ENCODE data around the gene SLK.

SLK gene

DNA sequence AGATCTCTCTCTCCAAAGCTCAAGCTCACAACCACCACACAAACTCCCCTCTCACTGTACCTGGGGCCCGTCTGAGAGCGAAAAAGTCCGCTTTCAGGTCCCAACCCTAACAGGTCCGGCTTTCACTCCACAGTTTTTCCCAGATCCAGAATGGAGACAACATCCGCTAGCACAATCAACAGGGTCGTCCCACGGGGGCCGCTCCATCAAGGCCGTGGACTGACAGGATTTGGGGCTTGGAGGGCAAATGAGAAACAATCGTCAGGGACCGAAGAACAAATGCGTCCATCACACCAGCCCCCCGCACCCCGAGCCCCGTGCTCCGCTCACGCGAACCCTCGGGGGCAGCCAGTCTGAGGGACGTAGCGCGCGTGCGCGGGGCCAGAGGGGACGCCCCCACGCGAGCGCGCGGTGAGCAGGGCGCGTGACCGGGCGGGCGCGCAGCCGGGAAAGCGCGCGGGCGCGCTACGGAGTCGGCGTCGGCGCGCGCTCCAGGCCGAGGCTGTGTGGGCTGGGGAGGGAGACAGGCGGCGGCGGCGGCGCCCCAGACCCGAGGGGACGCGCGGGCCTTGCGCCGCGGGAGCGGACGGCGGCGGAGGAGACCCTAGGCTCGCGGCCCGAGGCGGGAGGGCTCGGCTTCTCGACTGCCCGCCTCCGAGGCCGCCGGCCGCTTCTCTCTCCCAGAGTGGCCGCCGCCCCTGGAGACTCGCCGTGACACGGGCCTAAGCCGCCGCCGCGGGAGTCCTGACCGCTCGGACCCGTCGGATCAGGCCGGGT lies at the start of gene SLK:
SLK (plus strand) TSS at position 470 of the 777 bp plus-strand sequence. CDS start 606 bp downstream, outside the sequence.
- peak; percentile 50 for DNase-seq
- Histone ChIP-seq H3K4me3 (ENCODE audit: low read depth, low read length) (peak within 1 kb of the TSS; percentile 90), H3K36me3 (replicated peaks) (no peaks in the 10 kb centered on the region), H3K27ac (peak within 1 kb of the TSS; percentile 68), H3K27me3 (replicated peaks) (no peaks in the 10 kb centered on the region)
- in situ Hi-C loops (cut with HindIII; ENCODE audit: low pct_ligation_motif_present, low sequenced_read_pairs): no loop called here
- TF ChIP-seq, protein P1, sequence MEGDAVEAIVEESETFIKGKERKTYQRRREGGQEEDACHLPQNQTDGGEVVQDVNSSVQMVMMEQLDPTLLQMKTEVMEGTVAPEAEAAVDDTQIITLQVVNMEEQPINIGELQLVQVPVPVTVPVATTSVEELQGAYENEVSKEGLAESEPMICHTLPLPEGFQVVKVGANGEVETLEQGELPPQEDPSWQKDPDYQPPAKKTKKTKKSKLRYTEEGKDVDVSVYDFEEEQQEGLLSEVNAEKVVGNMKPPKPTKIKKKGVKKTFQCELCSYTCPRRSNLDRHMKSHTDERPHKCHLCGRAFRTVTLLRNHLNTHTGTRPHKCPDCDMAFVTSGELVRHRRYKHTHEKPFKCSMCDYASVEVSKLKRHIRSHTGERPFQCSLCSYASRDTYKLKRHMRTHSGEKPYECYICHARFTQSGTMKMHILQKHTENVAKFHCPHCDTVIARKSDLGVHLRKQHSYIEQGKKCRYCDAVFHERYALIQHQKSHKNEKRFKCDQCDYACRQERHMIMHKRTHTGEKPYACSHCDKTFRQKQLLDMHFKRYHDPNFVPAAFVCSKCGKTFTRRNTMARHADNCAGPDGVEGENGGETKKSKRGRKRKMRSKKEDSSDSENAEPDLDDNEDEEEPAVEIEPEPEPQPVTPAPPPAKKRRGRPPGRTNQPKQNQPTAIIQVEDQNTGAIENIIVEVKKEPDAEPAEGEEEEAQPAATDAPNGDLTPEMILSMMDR (IDR thresholded peaks at IDR 0.05; ENCODE audit: low read depth, low read length, missing control alignments): no peak

DNA sequence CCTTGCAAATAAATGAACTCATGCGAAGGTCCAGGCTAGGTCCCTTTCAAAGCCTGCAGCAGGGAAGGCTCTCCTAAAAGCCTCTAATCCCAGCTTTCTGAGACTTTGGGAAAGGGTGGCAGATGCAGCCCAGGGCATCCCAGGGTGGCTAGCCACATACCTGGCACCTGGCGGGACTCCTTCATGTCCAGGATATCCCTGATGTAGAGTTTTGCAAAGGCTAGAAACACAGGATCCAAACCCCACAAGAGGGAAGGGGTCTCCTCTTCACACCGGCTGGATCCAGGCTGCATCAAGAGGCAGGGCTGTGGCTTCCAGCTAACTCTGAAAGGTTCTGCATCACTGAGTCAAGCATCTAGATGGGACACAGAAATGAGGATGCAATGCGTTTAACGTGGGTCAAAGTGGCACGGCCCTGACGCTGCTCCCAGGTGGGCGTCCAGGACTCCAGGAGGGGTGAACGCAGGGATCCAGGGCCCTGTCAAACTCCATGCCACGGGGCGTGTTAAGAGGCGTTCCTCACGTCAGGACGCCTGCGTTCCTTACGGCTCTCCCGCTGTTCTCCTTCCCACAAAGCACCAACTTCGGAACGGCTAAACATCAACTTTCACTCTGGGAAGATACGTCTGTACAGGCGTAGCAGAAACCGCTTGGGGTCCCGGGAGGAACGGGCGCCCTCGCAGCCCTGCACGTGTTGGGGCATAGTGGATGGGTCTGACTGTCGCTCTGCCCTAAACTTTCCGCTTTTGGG lies 49.5 kb upstream of the SLK start:
- H3K27me3 ChIP-seq (replicated peaks): no peaks in the 10 kb centered on the region
- H3K36me3 ChIP-seq (replicated peaks): no peaks in the 10 kb centered on the region
- TF ChIP-seq, protein P1 (IDR thresholded peaks at IDR 0.05; ENCODE audit: low read depth, low read length, missing control alignments): no peak
- peak overlapping the region; percentile 79 for H3K4me3 ChIP-seq (ENCODE audit: low read depth, low read length)
- DNase-seq: peak; percentile 65
- in situ Hi-C loops (cut with HindIII; ENCODE audit: low pct_ligation_motif_present, low sequenced_read_pairs): no loop called here
- peak overlapping the region; percentile 94 for H3K27ac ChIP-seq

DNA sequence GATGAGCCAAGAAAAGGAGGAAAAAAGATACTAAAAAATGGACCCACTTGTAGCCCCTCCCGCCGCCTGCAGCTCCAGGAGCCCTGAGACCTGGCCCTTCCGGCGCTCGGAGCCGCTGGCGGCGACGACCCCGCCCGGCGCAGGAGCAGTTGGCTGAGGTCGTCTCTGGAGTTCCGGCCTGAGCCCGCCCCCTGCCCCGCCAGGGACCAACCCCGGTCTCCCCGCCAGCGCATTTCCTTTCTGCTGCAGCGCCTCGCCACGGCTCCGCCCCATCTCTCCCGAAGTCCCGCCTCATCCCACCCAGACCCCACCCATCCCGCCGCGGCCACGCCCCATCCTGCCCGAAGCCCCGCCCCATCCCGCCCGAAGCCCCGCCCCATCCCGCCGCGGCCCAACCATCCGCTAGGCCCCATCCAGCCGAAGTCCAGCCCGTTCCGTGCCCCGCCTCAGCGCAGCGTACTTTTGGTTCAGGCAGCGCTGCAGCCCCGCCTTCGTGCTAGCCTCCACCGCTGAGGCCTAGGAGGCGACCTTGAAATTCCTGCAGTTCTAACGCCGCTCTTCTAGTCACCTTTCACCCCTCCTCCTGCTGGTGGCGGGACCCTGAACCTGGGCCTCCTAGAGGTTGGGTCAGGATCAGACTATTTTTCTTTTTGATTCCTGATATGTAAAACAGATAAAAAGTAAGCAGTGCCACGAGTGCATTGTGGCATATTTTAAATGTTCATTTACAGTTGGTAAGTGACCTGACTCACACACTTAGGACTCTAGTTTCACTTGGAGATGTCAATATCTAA lies 48.7 kb upstream of the SLK start, which contains the start of gene STN1:
STN1 (minus strand) TSS at position 132 of the 794 bp plus-strand sequence. CDS start 590 bp downstream, outside the sequence.
- TF ChIP-seq, protein P1 (IDR thresholded peaks at IDR 0.05; ENCODE audit: low read depth, low read length, missing control alignments): peak; percentile 21
- H3K36me3 ChIP-seq (replicated peaks): no peaks in the 10 kb centered on the region
- DNase-seq: peak; percentile 96
- H3K27me3 ChIP-seq (replicated peaks): no peaks in the 10 kb centered on the region
- H3K27ac ChIP-seq: peak within 1 kb of the TSS; percentile 94
- in situ Hi-C loops (cut with HindIII; ENCODE audit: low pct_ligation_motif_present, low sequenced_read_pairs): no loop called here
- H3K4me3 ChIP-seq (ENCODE audit: low read depth, low read length): peak within 1 kb of the TSS; percentile 79

DNA sequence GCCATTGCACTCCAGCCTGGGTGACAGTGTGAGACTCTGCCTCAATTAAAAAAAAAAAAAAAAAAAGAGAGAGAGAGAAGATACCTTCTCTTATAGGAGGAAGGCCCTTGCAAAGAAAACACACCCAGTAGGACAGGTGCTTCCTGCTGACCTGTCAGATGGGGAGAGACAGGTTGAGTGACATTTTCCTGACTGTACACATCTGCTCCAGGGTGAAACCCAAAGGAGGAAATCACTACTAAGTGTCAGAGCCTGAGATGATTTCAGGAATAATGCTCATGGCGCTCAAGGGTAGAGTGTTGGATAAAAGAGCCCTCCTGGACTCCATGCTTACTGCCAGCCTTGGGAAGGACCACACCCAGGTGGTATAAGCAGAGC lies 47.3 kb upstream of the SLK start:
- no peak for DNase-seq
- in situ Hi-C loops (cut with HindIII; ENCODE audit: low pct_ligation_motif_present, low sequenced_read_pairs): no loop called here
- H3K4me3 ChIP-seq (ENCODE audit: low read depth, low read length): no peak overlapping the region
- no peaks in the 10 kb centered on the region for H3K36me3 ChIP-seq (replicated peaks)
- H3K27ac ChIP-seq: no peak overlapping the region
- TF ChIP-seq, protein P1 (IDR thresholded peaks at IDR 0.05; ENCODE audit: low read depth, low read length, missing control alignments): no peak
- H3K27me3 ChIP-seq (replicated peaks): no peaks in the 10 kb centered on the region

DNA sequence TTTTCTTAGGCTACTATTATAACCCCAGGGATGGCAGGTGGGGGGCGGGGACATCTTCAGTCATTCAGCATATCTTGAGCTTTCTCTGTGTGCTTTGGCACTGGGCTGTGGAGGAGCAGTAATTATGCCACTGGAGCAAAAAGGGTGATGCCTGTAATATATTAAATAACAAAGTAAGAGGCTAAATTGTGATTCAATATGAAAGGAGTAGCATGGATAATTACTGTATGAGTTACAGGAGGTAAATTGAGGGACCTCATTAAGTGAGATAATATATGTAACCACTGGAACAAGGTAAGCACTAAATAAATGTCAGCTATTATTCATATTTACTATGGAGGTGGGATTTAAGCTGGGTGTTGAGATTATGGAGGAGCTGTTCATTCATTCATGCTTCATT lies 45.7 kb upstream of the SLK start:
- Histone ChIP-seq H3K27ac (no peak overlapping the region), H3K36me3 (replicated peaks) (no peaks in the 10 kb centered on the region), H3K27me3 (replicated peaks) (no peaks in the 10 kb centered on the region), H3K4me3 (ENCODE audit: low read depth, low read length) (no peak overlapping the region)
- TF ChIP-seq, protein P1 (IDR thresholded peaks at IDR 0.05; ENCODE audit: low read depth, low read length, missing control alignments): no peak
- DNase-seq: no peak
- in situ Hi-C loops (cut with HindIII; ENCODE audit: low pct_ligation_motif_present, low sequenced_read_pairs): no loop called here

Measured in brain microvascular endothelial cell (primary cell).